Gastrocnemius medialis (tissue), 4 donors: ENCODE data around the gene GPATCH2.

Experiments used
- POLR2A ChIP-seq, 2 donors: fragments of 450-650 bp; IDR thresholded peaks; one replicate each; pipeline ENCODE4 v1.6.1; 2017; ENCODE audit warnings: antibody characterized with exemption in 2 of 2, mild to moderate bottlenecking in 2 of 2, moderate library complexity in 2 of 2
- TF ChIP-seq, protein P1 (sequence below), 5 experiments: fragments of 450-650 bp in 3 of 5; fragments of 200-600 bp in 2 of 5; sonication (generic) in 2 of 5; IDR thresholded peaks in 4 of 5; conservative IDR thresholded peaks in 1 of 5; 1 replicate in 4 of 5; 2 replicates in 1 of 5; pipeline ENCODE4 v1.5.1; 2016 to 2019; ENCODE audit warnings: antibody characterized with exemption in 5 of 5, mild to moderate bottlenecking in 3 of 5, moderate library complexity in 3 of 5

DNA sequence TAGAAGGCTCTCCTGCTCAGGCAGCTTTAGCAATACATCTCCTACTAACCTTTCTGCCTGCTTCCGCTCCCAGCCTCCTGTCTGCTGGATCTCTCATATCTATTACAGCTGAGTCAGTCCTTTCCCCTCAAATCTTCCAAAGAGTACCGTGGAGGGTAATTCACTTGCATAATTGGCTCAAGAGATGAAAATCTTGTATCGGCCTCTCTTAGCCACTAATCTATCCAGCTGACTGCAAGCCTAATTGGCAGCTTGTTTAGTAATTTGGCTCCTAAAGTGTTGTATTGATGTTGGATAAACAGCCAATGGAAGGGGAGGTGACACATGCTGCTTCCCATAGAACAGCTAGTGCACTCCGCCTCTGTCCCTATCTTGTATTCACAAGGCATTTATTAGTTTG, 195.7 kb downstream of the GPATCH2 start:
- TF ChIP-seq, protein P1, sequence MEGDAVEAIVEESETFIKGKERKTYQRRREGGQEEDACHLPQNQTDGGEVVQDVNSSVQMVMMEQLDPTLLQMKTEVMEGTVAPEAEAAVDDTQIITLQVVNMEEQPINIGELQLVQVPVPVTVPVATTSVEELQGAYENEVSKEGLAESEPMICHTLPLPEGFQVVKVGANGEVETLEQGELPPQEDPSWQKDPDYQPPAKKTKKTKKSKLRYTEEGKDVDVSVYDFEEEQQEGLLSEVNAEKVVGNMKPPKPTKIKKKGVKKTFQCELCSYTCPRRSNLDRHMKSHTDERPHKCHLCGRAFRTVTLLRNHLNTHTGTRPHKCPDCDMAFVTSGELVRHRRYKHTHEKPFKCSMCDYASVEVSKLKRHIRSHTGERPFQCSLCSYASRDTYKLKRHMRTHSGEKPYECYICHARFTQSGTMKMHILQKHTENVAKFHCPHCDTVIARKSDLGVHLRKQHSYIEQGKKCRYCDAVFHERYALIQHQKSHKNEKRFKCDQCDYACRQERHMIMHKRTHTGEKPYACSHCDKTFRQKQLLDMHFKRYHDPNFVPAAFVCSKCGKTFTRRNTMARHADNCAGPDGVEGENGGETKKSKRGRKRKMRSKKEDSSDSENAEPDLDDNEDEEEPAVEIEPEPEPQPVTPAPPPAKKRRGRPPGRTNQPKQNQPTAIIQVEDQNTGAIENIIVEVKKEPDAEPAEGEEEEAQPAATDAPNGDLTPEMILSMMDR (IDR thresholded peaks at IDR 0.05 in 4 of 5, conservative IDR thresholded peaks at IDR 0.05 in 1 of 5): no peak
- TF ChIP-seq POLR2A (IDR thresholded peaks at IDR 0.05): no peak
